Smooth muscle cell (in vitro differentiated cells): ENCODE measurements around the gene ZNF423. TPM values are rescaled to one million over a fixed set of nuclear protein-coding genes. Genes with fewer than 3 reads are reported as not detected.

Source experiments
- DNase-seq: peaks from one replicate; lab custom pipeline; 2025; ENCODE audit not compliant: unreplicated experiment; lab: John Stamatoyannopoulos, UW
- H2AFZ ChIP-seq: fragments of 200-600 bp; sonication (generic); 2 replicates; pipeline ENCODE4 v1.6.0; 2016; ENCODE audit warnings: antibody characterized with exemption, low read depth, mild to moderate bottlenecking
- H3F3A ChIP-seq: fragments of 200-600 bp; sonication (generic); 2 replicates; pipeline ENCODE4 v1.6.0; 2017; ENCODE audit warnings: antibody characterized with exemption, low read depth
- H3K27ac ChIP-seq: fragments of 200-600 bp; sonication (generic); 2 replicates; pipeline ENCODE4 v1.5.1; 2016; ENCODE audit warnings: low read depth, mild to moderate bottlenecking
- H3K27me3 ChIP-seq: fragments of 200-600 bp; sonication (generic); 2 replicates; pipeline ENCODE4 v1.6.1; 2016; ENCODE audit warnings: low read depth, mild to moderate bottlenecking
- H3K36me3 ChIP-seq: fragments of 200-600 bp; sonication (generic); 2 replicates; pipeline ENCODE4 v1.5.1; 2016; ENCODE audit warnings: low read depth
- H3K4me1 ChIP-seq: fragments of 200-600 bp; sonication (generic); 2 replicates; pipeline ENCODE4 v1.5.1; 2016; ENCODE audit warnings: low read depth
- H3K4me2 ChIP-seq: fragments of 200-600 bp; sonication (generic); 2 replicates; pipeline ENCODE4 v1.6.0; 2016; ENCODE audit warnings: mild to moderate bottlenecking
- H3K4me3 ChIP-seq: fragments of 200-600 bp; sonication (generic); 2 replicates; pipeline ENCODE4 v1.5.1; 2016; ENCODE audit warnings: mild to moderate bottlenecking
- H3K79me2 ChIP-seq: fragments of 200-600 bp; sonication (generic); 2 replicates; pipeline ENCODE4 v1.6.0; 2016; ENCODE audit warnings: low read depth, mild to moderate bottlenecking
- H3K9ac ChIP-seq: fragments of 200-600 bp; sonication (generic); 2 replicates; pipeline ENCODE4 v1.6.0; 2016; ENCODE audit warnings: low read depth
- H3K9me3 ChIP-seq: fragments of 200-600 bp; sonication (generic); replicated peaks from 2 replicates; pipeline ENCODE4 v1.5.1; 2016; ENCODE audit warnings: low read depth
- H4K20me1 ChIP-seq: fragments of 200-600 bp; sonication (generic); 2 replicates; pipeline ENCODE4 v1.6.0; 2016; ENCODE audit warnings: low read depth
- WGBS: methylation state at CpG from one replicate; pipeline ENCODE4 v1.1.7; 2016; ENCODE audit warnings: low lambda C conversion rate; 5-methylcytosine and 5-hydroxymethylcytosine counted together
- polyA plus RNA-seq: library from polyadenylated mRNA; unstranded; fragments of >200 nt; fragmentation: Nextera tagmentation; extraction: Ambion mirVana; gene quantifications from 2 replicates; pipeline ENCODE4 v1.2.1, GENCODE V29; 2016
- total RNA-seq: library from RNA; depleted of rRNA; stranded (reverse); fragments of >200 nt; gene quantifications from 2 replicates; pipeline ENCODE4 v1.2.3, GENCODE V29; 2014
- TF ChIP-seq, protein P1 (sequence below): fragments of 200-600 bp; sonication (generic); IDR thresholded peaks from 2 replicates; pipeline ENCODE4 v1.5.1; 2017; ENCODE audit warnings: borderline replicate concordance, mild to moderate bottlenecking, antibody characterized with exemption; ENCODE audit not compliant: insufficient read depth, poor library complexity, severe bottlenecking

The ZNF423 gene
- total and polyA plus RNA-seq, 2 experiments from 2014 or later: 6.9 to 7.0 TPM

DNA sequence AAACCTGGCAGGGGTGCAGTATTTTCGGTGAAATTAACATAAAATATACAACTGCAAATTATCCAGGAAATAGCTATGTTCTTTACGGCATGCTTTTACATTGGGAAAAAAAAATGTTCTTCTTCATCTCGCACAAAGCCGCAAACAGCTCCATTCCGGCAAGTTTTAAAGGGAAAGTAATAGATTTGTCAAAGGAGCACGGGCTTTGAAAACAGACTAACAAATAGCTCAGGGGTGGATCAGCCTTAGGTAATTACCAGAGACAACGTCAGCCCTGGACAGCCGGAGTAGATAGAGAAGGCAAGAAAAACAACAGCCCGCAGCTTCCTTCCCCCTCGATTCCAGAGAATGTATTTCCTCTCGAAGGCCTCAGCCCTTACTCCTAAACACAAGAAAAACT lies 259.8 kb downstream of the ZNF423 start:
- peak overlapping the region; percentile 49 for H2AFZ ChIP-seq
- peaks cover 22% of the 10 kb centered on the region for H3K4me1 ChIP-seq
- H3K27ac ChIP-seq: peak overlapping the region; percentile 53
- no peaks in the 10 kb centered on the region for H3K36me3 ChIP-seq
- H3K79me2 ChIP-seq: no peaks in the 10 kb centered on the region
- peak overlapping the region; percentile 82 for H3K4me2 ChIP-seq
- peak overlapping the region; percentile 44 for H3K9ac ChIP-seq
- no peaks in the 10 kb centered on the region for H3K27me3 ChIP-seq
- no peaks in the 10 kb centered on the region for H3K9me3 ChIP-seq
- WGBS: 10% methylated on average over 11 of the region's 11 CpGs
- H4K20me1 ChIP-seq: peaks cover 5% of the 10 kb centered on the region
- no peak for DNase-seq
- H3K4me3 ChIP-seq: peak overlapping the region; percentile 37
- TF ChIP-seq, protein P1, sequence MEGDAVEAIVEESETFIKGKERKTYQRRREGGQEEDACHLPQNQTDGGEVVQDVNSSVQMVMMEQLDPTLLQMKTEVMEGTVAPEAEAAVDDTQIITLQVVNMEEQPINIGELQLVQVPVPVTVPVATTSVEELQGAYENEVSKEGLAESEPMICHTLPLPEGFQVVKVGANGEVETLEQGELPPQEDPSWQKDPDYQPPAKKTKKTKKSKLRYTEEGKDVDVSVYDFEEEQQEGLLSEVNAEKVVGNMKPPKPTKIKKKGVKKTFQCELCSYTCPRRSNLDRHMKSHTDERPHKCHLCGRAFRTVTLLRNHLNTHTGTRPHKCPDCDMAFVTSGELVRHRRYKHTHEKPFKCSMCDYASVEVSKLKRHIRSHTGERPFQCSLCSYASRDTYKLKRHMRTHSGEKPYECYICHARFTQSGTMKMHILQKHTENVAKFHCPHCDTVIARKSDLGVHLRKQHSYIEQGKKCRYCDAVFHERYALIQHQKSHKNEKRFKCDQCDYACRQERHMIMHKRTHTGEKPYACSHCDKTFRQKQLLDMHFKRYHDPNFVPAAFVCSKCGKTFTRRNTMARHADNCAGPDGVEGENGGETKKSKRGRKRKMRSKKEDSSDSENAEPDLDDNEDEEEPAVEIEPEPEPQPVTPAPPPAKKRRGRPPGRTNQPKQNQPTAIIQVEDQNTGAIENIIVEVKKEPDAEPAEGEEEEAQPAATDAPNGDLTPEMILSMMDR: no peak
- H3F3A ChIP-seq: no peaks in the 10 kb centered on the region

DNA sequence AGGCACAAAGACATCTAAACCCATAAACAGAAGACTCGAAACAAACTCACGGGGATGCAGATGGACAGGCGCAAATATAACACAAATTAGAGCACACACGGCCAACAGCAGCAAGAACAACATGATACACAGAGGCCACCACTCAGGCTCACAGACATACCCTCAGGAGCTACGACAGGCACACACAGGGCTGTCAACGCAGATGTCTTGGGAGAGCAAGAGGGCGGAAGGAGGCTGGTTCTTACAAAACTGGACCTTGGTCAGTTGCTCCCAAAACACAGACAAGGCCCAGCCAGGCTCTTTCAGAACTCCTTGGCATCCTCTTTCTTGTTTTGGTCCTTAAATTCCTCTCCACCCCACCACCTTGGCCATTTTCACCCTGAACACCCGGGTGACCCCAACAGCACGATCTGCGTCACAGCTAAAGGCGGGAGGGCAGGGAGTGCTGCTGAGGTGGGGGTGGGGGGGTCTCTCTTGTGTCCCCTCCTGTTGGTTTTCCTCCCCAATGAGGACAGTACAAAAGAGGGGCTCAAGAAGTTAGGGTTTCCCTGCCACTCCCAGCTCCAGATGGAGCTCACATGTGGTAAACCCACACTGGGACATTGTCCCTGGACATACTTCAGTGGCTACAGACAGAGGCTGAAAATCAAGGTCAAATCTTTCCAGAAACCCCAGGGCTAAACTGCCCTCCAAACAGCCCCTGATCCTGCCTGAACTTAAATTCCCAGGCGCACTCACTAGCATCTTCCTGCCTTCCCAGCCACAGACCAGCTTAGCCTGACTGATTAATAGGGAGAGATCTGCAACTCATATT lies 261.0 kb downstream of the ZNF423 start:
- peaks cover 22% of the 10 kb centered on the region for H3K4me1 ChIP-seq
- no peak overlapping the region for H2AFZ ChIP-seq
- H3K9ac ChIP-seq: no peak overlapping the region
- H3K27ac ChIP-seq: no peak overlapping the region
- H3K4me2 ChIP-seq: no peak overlapping the region
- peaks cover 5% of the 10 kb centered on the region for H4K20me1 ChIP-seq
- no peaks in the 10 kb centered on the region for H3K79me2 ChIP-seq
- no peaks in the 10 kb centered on the region for H3K27me3 ChIP-seq
- no peaks in the 10 kb centered on the region for H3K9me3 ChIP-seq
- H3F3A ChIP-seq: no peaks in the 10 kb centered on the region
- TF ChIP-seq, protein P1: no peak
- H3K36me3 ChIP-seq: no peaks in the 10 kb centered on the region
- WGBS: 89% methylated on average over 12 of the region's 12 CpGs
- DNase-seq: no peak
- H3K4me3 ChIP-seq: no peak overlapping the region

DNA sequence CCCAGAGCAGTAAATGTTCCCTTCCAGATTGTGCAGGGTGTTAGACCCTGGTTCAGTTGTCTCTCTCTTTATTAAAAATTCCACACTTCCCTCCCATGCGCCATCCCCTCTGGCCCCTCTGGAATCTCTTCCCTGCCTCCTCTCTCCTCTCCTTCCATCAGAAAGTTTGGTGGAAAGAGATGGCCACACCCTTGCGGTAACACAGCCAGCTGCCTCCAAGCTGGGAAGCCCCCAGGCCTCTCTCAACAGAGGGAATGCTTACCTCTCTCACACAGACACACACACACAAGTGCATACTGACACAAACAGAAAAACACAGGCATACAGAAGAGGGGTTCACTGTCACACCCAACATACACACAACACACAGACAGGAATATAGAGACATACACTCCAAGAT lies 261.8 kb downstream of the ZNF423 start:
- DNase-seq: no peak
- no peak overlapping the region for H3K4me2 ChIP-seq

More for the DNA sequence above, 261.8 kb downstream of the ZNF423 start:
- H3K27ac ChIP-seq: no peak overlapping the region
- TF ChIP-seq, protein P1: no peak
- no peaks in the 10 kb centered on the region for H3K9me3 ChIP-seq
- H3K79me2 ChIP-seq: no peaks in the 10 kb centered on the region
- peaks cover 26% of the 10 kb centered on the region for H3K4me1 ChIP-seq
- no peaks in the 10 kb centered on the region for H3K36me3 ChIP-seq
- no peak overlapping the region for H3K9ac ChIP-seq
- H2AFZ ChIP-seq: no peak overlapping the region
- H3F3A ChIP-seq: no peaks in the 10 kb centered on the region
- no peaks in the 10 kb centered on the region for H3K27me3 ChIP-seq
- H4K20me1 ChIP-seq: peaks cover 5% of the 10 kb centered on the region
- H3K4me3 ChIP-seq: no peak overlapping the region
- WGBS: 85% methylated on average over 2 of the region's 2 CpGs
